ENCODE results near the gene THADA. TPM values are rescaled to one million over a fixed set of nuclear protein-coding genes. Genes with fewer than 3 reads are reported as not detected.

Gene THADA
- total RNA-seq, 1 donor from 2014 or later, result 32.9 TPM

DNA sequence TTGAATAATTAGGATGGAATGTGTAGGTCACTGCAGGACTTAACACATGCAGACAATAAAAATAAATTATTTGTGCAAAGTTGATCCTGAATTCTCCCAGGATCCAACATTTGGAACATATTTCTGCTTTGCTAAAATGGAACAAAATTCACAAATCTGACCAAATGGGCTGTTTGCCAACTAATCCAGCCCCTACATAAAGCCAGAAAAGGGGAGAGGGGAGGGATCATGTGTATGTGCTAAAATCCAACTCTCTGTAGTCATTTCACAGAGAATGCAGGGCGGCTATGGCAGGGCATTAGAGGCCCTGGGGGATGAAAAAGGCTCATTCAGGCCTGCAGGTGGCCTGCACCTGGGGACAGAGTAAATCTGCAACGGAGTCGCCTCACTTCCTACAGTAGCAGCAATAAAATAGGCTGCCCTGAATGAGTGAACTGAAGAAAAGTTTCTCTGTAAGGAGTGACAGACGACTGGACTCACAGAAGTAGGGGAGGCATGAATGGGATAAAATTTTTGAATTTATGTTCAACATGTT, 365.4 kb downstream of the THADA start:
- H3K36me3 ChIP-seq, result peaks cover 13% of the 10 kb centered on the region
- DNase-seq (no peak), ATAC-seq (no peak)
- TF ChIP-seq, protein P1, sequence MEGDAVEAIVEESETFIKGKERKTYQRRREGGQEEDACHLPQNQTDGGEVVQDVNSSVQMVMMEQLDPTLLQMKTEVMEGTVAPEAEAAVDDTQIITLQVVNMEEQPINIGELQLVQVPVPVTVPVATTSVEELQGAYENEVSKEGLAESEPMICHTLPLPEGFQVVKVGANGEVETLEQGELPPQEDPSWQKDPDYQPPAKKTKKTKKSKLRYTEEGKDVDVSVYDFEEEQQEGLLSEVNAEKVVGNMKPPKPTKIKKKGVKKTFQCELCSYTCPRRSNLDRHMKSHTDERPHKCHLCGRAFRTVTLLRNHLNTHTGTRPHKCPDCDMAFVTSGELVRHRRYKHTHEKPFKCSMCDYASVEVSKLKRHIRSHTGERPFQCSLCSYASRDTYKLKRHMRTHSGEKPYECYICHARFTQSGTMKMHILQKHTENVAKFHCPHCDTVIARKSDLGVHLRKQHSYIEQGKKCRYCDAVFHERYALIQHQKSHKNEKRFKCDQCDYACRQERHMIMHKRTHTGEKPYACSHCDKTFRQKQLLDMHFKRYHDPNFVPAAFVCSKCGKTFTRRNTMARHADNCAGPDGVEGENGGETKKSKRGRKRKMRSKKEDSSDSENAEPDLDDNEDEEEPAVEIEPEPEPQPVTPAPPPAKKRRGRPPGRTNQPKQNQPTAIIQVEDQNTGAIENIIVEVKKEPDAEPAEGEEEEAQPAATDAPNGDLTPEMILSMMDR (IDR thresholded peaks at IDR 0.05), result no peak
- H3K27ac ChIP-seq, result no peak overlapping the region
- intact Hi-C loops (cut with DNase I), result loop anchor here (10.0 kb wide), 1 partner anchor 254 kb away; no protein-coding TSS in a partner anchor
- H3K9me3 ChIP-seq, result no peaks in the 10 kb centered on the region
- peaks cover 20% of the 10 kb centered on the region for H3K4me1 ChIP-seq
- H3K4me3 ChIP-seq, result no peak overlapping the region
- no peaks in the 10 kb centered on the region for H3K27me3 ChIP-seq

DNA sequence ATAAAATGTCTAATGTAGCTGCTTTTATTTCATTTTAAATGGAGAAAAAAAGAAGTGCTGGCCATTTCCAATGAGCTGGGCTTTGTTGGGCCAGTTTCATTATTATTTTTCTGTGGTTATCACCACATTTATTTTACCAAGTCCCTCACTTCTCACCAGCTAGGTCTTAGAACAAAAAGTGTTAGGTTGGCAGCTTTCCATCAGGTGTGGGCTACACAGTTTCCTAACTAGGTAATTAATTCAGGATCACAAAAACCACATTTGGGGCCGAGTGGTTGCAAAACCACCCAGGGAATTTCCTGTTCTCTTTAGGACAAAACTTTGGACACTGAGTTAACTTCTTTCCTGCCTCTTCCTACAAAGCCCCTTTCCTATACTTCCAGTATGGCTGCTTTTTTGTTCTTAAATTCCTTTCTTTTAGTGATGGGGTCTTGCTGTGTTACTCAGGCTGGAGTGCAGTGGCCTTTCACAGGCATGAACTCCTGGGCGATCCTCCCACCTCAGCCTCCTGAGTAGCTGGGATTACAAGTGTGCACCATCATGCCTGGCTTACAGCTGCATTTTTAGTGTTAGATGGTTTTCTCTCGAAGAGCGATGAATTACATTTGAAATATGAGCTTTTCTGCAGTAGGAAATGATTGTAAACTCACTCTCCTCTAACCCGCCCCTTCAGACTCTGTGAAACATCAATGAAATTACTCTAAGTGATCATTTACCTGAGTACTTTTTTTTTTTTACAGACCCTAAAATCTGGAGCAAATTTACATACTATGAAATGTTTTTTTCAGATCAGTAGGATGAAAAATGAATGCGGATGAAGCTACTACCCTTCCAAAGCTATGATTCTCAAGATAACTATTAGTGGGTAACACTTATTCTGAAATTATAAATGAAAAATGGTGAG, 366.8 kb downstream of the THADA start:
- Histone ChIP-seq H3K4me1 (peaks cover 20% of the 10 kb centered on the region), H3K36me3 (peaks cover 27% of the 10 kb centered on the region), H3K27ac (peak overlapping the region; percentile 98), H3K4me3 (no peak overlapping the region), H3K27me3 (no peaks in the 10 kb centered on the region), H3K9me3 (no peaks in the 10 kb centered on the region)
- no peak for ATAC-seq
- no peak for DNase-seq
- intact Hi-C loops (cut with DNase I), result loop anchor here (5.0 to 10.0 kb wide), 3 partner anchors 94 to 282 kb away; no protein-coding TSS in a partner anchor
- TF ChIP-seq, protein P1 (IDR thresholded peaks at IDR 0.05), result no peak

DNA sequence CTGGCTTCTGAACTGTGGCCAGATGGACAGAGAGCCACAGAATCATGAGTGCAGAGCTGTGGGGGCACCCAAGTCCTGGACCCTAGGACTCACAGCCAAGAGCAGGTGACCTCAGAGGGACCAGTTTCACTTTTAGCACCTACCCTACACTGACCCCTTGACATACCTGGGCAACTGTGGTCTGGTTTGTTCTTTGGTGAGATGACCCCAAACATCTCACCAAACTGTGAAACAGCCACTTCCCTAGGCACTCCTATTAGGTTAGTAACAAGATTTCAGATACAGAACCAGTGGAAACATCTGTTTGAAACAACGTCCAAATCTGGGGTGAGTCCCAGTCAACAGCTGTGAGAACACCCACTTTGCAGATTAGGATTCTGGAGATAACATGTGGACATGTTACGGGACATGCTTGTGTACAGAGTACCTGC, 367.5 kb downstream of the THADA start:
- TF ChIP-seq, protein P1 (IDR thresholded peaks at IDR 0.05), result no peak
- H3K36me3 ChIP-seq, result peaks cover 34% of the 10 kb centered on the region
- intact Hi-C loops (cut with DNase I), result loop anchor here (5.0 to 10.0 kb wide), 3 partner anchors 94 to 281 kb away; no protein-coding TSS in a partner anchor
- peaks cover 23% of the 10 kb centered on the region for H3K4me1 ChIP-seq
- H3K27ac ChIP-seq, result peak overlapping the region; percentile 98
- ATAC-seq (no peak), DNase-seq (no peak)
- no peaks in the 10 kb centered on the region for H3K9me3 ChIP-seq
- H3K27me3 ChIP-seq, result no peaks in the 10 kb centered on the region
- peak overlapping the region; percentile 82 for H3K4me3 ChIP-seq

DNA sequence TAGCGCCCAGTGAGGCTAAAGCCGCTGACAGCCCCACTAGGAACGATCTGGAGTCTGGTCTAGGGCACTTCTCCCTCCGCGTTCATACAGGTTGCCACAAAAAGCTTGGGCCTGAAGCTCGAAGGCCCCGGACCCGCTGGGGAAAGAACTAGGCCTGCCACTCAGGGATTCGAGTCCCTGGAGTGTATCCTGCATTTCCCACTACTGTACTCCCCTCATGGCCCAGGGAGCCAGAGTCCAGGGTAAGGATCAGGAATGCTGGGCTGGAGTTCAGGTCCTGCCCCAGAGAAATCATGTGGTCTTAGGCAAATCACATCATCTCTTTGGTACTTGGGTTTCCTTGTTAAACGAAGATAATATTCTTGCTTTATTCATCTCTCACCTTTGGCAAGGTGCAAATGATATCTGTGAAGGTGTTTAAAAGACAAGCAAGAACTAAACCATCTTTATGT, 368.0 kb downstream of the THADA start:
- Histone ChIP-seq H3K27me3 (no peaks in the 10 kb centered on the region), H3K4me3 (peak overlapping the region; percentile 82), H3K36me3 (peaks cover 39% of the 10 kb centered on the region), H3K27ac (peak overlapping the region; percentile 98), H3K9me3 (no peaks in the 10 kb centered on the region), H3K4me1 (peaks cover 27% of the 10 kb centered on the region)
- intact Hi-C loops (cut with DNase I), result loop anchor here (5.0 to 10.0 kb wide), 3 partner anchors 93 to 281 kb away; no protein-coding TSS in a partner anchor
- TF ChIP-seq, protein P1 (IDR thresholded peaks at IDR 0.05), result no peak
- DNase-seq, result no peak
- no peak for ATAC-seq

DNA sequence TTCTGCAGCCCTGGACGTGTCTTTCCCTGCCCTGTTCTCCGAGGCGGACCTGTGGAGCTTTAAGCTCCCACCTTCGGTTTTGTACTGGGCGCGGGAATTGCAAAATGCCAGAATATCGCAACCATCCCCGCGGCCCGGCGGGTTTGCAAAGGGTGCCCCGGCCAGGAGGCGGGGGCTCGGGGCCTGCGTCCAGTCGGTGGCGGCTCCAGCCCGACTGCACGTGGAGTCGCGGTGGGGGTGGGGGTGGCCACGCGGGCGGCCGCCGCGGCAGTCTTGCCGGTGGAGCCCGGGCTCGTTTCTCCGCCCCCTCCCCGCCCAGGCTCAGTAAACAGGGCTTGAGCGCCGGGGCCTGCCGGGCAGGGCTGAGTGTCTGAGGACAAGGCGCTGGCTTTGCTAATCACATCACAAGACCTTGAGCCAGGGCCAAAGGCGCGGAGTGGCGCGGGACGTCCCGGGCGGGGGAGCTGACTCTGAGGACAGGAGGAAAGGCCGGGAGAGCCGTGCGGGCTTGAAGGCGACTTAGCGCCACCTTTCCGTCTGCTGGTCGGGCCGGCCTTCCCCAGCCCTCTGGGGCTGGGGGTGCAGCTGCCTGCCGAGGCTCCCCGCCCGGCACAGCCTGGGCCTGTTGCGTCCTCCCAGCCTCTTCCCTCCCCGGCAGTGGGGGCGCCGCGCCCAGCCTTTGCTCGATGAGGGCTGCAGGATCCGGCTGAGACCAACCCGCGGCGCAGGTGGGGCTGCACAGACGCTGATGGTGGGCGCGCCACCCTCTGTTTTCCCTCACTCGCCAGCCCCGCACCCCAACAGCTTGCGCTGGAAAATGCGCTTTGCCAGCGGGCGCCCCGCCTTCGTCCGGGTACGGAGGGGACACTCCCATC, 368.6 kb downstream of the THADA start:
- H3K27ac ChIP-seq, result peak overlapping the region; percentile 98
- TF ChIP-seq, protein P1 (IDR thresholded peaks at IDR 0.05), result peak; percentile 46
- ATAC-seq (peak; percentile 75), DNase-seq (peak; percentile 98)
- peak overlapping the region; percentile 82 for H3K4me3 ChIP-seq
- H3K36me3 ChIP-seq, result peaks cover 45% of the 10 kb centered on the region
- H3K9me3 ChIP-seq, result no peaks in the 10 kb centered on the region
- no peaks in the 10 kb centered on the region for H3K27me3 ChIP-seq
- peaks cover 29% of the 10 kb centered on the region for H3K4me1 ChIP-seq
- intact Hi-C loops (cut with DNase I), result loop anchor here (5.0 to 10.0 kb wide), 3 partner anchors 92 to 280 kb away; no protein-coding TSS in a partner anchor
